HCT116 (cell line): ENCODE data around the gene LIPM. TPM values are rescaled to one million over a fixed set of nuclear protein-coding genes. Genes with fewer than 3 reads are reported as not detected.

Source experiments
- ATAC-seq: fragments of 200-7000 bp; cut with Tn5 transposase; 2 replicates; pipeline ENCODE4 v1.9.1; 2020; ENCODE audit warnings: mild to moderate bottlenecking, moderate library complexity
- BruUV-seq: library from RNA; stranded (reverse); fragments of 400-500 nt; replicated peaks from 2 replicates; lab custom pipeline; 2021; lab: Mats Ljungman, UMichigan
- CTCF ChIA-PET: fragments of 300-600 bp; sonication (Branson Sonifier 250); formaldehyde crosslinking; loops from one replicate; lab custom pipeline; 2021; ENCODE audit warnings: antibody characterized with exemption; lab: Charles Lee
- POLR2A ChIA-PET: fragments of 300-600, 350-600 bp; sonication (Branson Sonifier 250); formaldehyde crosslinking; loops from one replicate; lab custom pipeline; 2021; ENCODE audit warnings: antibody characterized with exemption; lab: Charles Lee
- RAD21 ChIA-PET, 2 experiments: fragments of 300-600 bp; sonication (Branson Sonifier 250); formaldehyde crosslinking; loops; one replicate each; lab custom pipeline; 2023; ENCODE audit warnings: low total read pairs in 2 of 2; ENCODE audit not compliant: uncharacterized antibody in 2 of 2, unreplicated experiment in 2 of 2, low non-redundant PET in 1 of 2; lab: Charles Lee
- DNase-seq: peaks from one replicate; pipeline ENCODE4 v3.0.0-alpha.2; 2010; ENCODE audit warnings: low read depth, low spot score
- H2AFZ ChIP-seq: fragments of 200-600 bp; shearing (Covaris generic), sonication (generic); 2 replicates; pipeline ENCODE4 v1.6.1; 2017; ENCODE audit warnings: low read depth, mixed run types, mixed read lengths, antibody characterized with exemption, low read length; ENCODE audit not compliant: poor library complexity, severe bottlenecking
- H3K27ac ChIP-seq: 2 replicates; pipeline ENCODE4 v1.5.1; 2012; ENCODE audit warnings: low read depth, low read length
- H3K27me3 ChIP-seq: fragments of 200-600 bp; sonication (generic); 2 replicates; pipeline ENCODE4 v1.6.1; 2016; ENCODE audit warnings: mixed run types, low read length, mixed read lengths; ENCODE audit not compliant: insufficient read depth
- H3K36me3 ChIP-seq, 2 experiments: fragments of 200-500 bp in 1 of 2; fragments of 200-600 bp in 1 of 2; sonication (Bioruptor generic) in 1 of 2; sonication (generic) in 1 of 2; 2 replicates each; pipeline versions ENCODE4 v1.5.1 to v1.6.1; 2014 to 2016; ENCODE audit warnings: low read length in 2 of 2, inconsistent platforms in 1 of 2, mixed read lengths in 1 of 2, mixed run types in 1 of 2; ENCODE audit not compliant: insufficient read depth in 2 of 2, control insufficient read depth in 1 of 2
- H3K4me1 ChIP-seq, 2 experiments: fragments of 200-600 bp in 1 of 2; sonication (generic) in 1 of 2; 2 replicates each; pipeline versions ENCODE4 v1.5.1 to v1.6.1; 2012 to 2017; ENCODE audit warnings: low read length in 2 of 2, inconsistent platforms in 1 of 2, mild to moderate bottlenecking in 1 of 2, mixed read lengths in 1 of 2, mixed run types in 1 of 2, moderate library complexity in 1 of 2; ENCODE audit not compliant: insufficient read depth in 2 of 2, control insufficient read depth in 1 of 2
- H3K4me2 ChIP-seq: fragments of 200-600 bp; sonication (generic); 2 replicates; pipeline ENCODE4 v1.6.1; 2017; ENCODE audit warnings: mixed run types, low read length, mixed read lengths
- H3K4me3 ChIP-seq, 2 experiments: fragments of 200-600 bp in 1 of 2; sonication (generic) in 1 of 2; replicated peaks in 1 of 2; 2 replicates each; pipeline ENCODE4 v1.5.1; 2011 to 2016; ENCODE audit warnings: low read length in 2 of 2, control low read depth in 1 of 2, low read depth in 1 of 2, mild to moderate bottlenecking in 1 of 2, mixed read lengths in 1 of 2, mixed run types in 1 of 2
- H3K79me2 ChIP-seq: fragments of 200-600 bp; sonication (generic); 2 replicates; pipeline ENCODE4 v1.6.1; 2017; ENCODE audit warnings: mild to moderate bottlenecking, mixed run types, low read length, moderate library complexity, mixed read lengths; ENCODE audit not compliant: insufficient read depth
- H3K9ac ChIP-seq: fragments of 200-600 bp; sonication (generic); 2 replicates; pipeline ENCODE4 v1.6.1; 2016; ENCODE audit warnings: low read length, mixed read lengths
- H3K9me2 ChIP-seq: fragments of 200-600 bp; sonication (generic), shearing (Covaris generic); 2 replicates; pipeline ENCODE4 v1.6.1; 2017; ENCODE audit warnings: mixed run types, mild to moderate bottlenecking, moderate library complexity; ENCODE audit not compliant: insufficient read depth
- H3K9me3 ChIP-seq, 2 experiments: fragments of 200-500 bp in 1 of 2; fragments of 200-600 bp in 1 of 2; sonication (Bioruptor generic) in 1 of 2; sonication (generic) in 1 of 2; 2 replicates each; pipeline ENCODE4 v1.6.1; 2014 to 2017; ENCODE audit warnings: low read length in 2 of 2, mixed read lengths in 2 of 2, inconsistent platforms in 1 of 2, low read depth in 1 of 2, mild to moderate bottlenecking in 1 of 2, mixed run types in 1 of 2, moderate library complexity in 1 of 2; ENCODE audit not compliant: control insufficient read depth in 1 of 2, insufficient read depth in 1 of 2
- H4K20me1 ChIP-seq: fragments of 200-600 bp; sonication (generic), shearing (Covaris generic); 2 replicates; pipeline ENCODE4 v1.6.1; 2017; ENCODE audit warnings: mixed run types, mild to moderate bottlenecking, moderate library complexity; ENCODE audit not compliant: insufficient read depth
- ATF3 ChIP-seq: IDR thresholded peaks from 2 replicates; pipeline ENCODE4 v1.6.1; 2012
- CEBPB ChIP-seq: IDR thresholded peaks from 2 replicates; pipeline ENCODE4 v1.6.1; 2012; ENCODE audit warnings: low read depth
- EGR1 ChIP-seq: IDR thresholded peaks from 2 replicates; pipeline ENCODE4 v1.6.1; 2012; ENCODE audit warnings: low read depth
- EZH2 ChIP-seq: fragments of 200-600 bp; sonication (generic); IDR thresholded peaks from 2 replicates; pipeline ENCODE4 v1.6.1; 2017; ENCODE audit warnings: antibody characterized with exemption, mixed run types
- JUND ChIP-seq: IDR thresholded peaks from 2 replicates; pipeline ENCODE4 v1.6.1; 2012
- POLR2A ChIP-seq: IDR thresholded peaks from 2 replicates; pipeline ENCODE4 v1.7.0; 2011; ENCODE audit warnings: borderline replicate concordance; ENCODE audit not compliant: insufficient read depth, insufficient read length; ENCODE audit errors: extremely low read depth
- POLR2AphosphoS5 ChIP-seq: IDR thresholded peaks from 2 replicates; pipeline ENCODE4 v1.6.1; 2011; ENCODE audit warnings: mild to moderate bottlenecking, low read depth, low read length, moderate library complexity
- REST ChIP-seq: IDR thresholded peaks from 2 replicates; pipeline ENCODE4 v1.6.1; 2012; ENCODE audit warnings: low read depth
- TCF7L2 ChIP-seq: IDR thresholded peaks from 2 replicates; pipeline ENCODE4 v1.7.0; 2011; ENCODE audit warnings: borderline replicate concordance, inconsistent platforms; ENCODE audit not compliant: insufficient read depth, insufficient read length; ENCODE audit errors: extremely low read depth
- YY1 ChIP-seq: IDR thresholded peaks from 2 replicates; pipeline ENCODE4 v1.6.1; 2011; ENCODE audit warnings: low read length, low read depth, moderate library complexity, mild to moderate bottlenecking; ENCODE audit not compliant: insufficient replicate concordance; ENCODE audit errors: extremely low read depth
- ZBTB33 ChIP-seq: IDR thresholded peaks from 2 replicates; pipeline ENCODE4 v1.6.1; 2011; ENCODE audit warnings: mild to moderate bottlenecking, low read length, moderate library complexity; ENCODE audit not compliant: insufficient replicate concordance; ENCODE audit errors: extremely low read depth
- ZFX ChIP-seq: fragments of 450-650 bp; IDR thresholded peaks from 2 replicates; pipeline ENCODE4 v1.6.1; 2017
- intact Hi-C: fragments of 100-400 bp; cut with micrococcal nuclease; formaldehyde crosslinking; loops from 2 replicates; pipeline ENCODE4 v1.10.0; 2022
- total RNA-seq: library from RNA; stranded (reverse); gene quantifications from one replicate; pipeline ENCODE4 v1.2.1, GENCODE V29; 2021; ENCODE audit not compliant: unreplicated experiment

The LIPM gene
- total RNA-seq, 1 experiment from 2014 or later, result not detected

- H3K9me3 ChIP-seq, result no peaks in the 10 kb centered on the region
- no peaks in the 10 kb centered on the region for H3K27me3 ChIP-seq
- ChIA-PET RAD21 (no interaction called here), CTCF (no interaction called here), POLR2A (no interaction called here)
- H3K4me3 ChIP-seq, result no peak overlapping the region
- H3K79me2 ChIP-seq, result no peaks in the 10 kb centered on the region
- no peaks in the 10 kb centered on the region for H3K9me2 ChIP-seq
- intact Hi-C loops, result no loop called here
- H3K27ac ChIP-seq, result no peak overlapping the region
- peaks cover 0 to 5% of the 10 kb centered on the region in 2 experiments; a peak in 2 of 4 replicates for H3K4me1 ChIP-seq
- H3K4me2 ChIP-seq, result no peak overlapping the region
- H2AFZ ChIP-seq, result no peak overlapping the region
- no peak overlapping the region for H3K9ac ChIP-seq
- ATAC-seq, result no peak
- no TSS peak for BruUV-seq
- TF ChIP-seq REST, result no peak
- TF ChIP-seq POLR2AphosphoS5, result no peak
- TF ChIP-seq CEBPB, result no peak
- no peak for TF ChIP-seq ZFX
- no peak for TF ChIP-seq POLR2A
- no peak for TF ChIP-seq ZBTB33
- no peak for TF ChIP-seq YY1
- no peak for TF ChIP-seq EGR1
- no peak for TF ChIP-seq ATF3
- no peak for TF ChIP-seq EZH2
- TF ChIP-seq TCF7L2, result no peak
- no peak for TF ChIP-seq JUND
- no peak for DNase-seq
- no peaks in the 10 kb centered on the region for H4K20me1 ChIP-seq
- no peaks in the 10 kb centered on the region for H3K36me3 ChIP-seq
Measured at GRCh38 chr10:88843171-88843570, 40.6 kb downstream of the LIPM start.
